Ovary (tissue), 9 donors: ENCODE results near the gene SHC1. TPM values are rescaled to one million over a fixed set of nuclear protein-coding genes. Genes with fewer than 3 reads are reported as not detected.

Source experiments
- DNase-seq, 5 donors: peaks; one replicate each; pipeline ENCODE4 v3.0.0-alpha.2; 2019 to 2020
- H3K27ac ChIP-seq, 2 donors: fragments of 200-600 bp; one replicate each; pipeline versions ENCODE4 v1.5.1 to v1.8.0; 2019 to 2022
- H3K27me3 ChIP-seq: fragments of 200-600 bp; one replicate; pipeline ENCODE4 v1.8.0; 2022
- H3K36me3 ChIP-seq: fragments of 200-600 bp; sonication (generic); one replicate; pipeline ENCODE4 v1.5.1; 2019
- H3K4me1 ChIP-seq: one replicate; pipeline ENCODE4 v1.8.1; 2013; ENCODE audit warnings: mild to moderate bottlenecking, moderate library complexity; ENCODE audit not compliant: insufficient read depth
- H3K4me3 ChIP-seq: fragments of 200-600 bp; sonication (generic); one replicate; pipeline ENCODE4 v1.5.1; 2017
- H3K9me3 ChIP-seq, 2 donors: fragments of 200-600 bp in 1 of 2; sonication (generic) in 1 of 2; one replicate each; pipeline versions ENCODE4 v1.5.1 to v1.8.1; 2013 to 2019; ENCODE audit warnings: mild to moderate bottlenecking in 1 of 2, moderate library complexity in 1 of 2
- CTCF ChIP-seq, 3 donors: fragments of 450-650 bp in 2 of 3; fragments of 200-600 bp in 1 of 3; IDR thresholded peaks; one replicate each; pipeline versions ENCODE4 v1.5.1 to v1.8.0; 2016 to 2022; ENCODE audit warnings: antibody characterized with exemption in 3 of 3, mild to moderate bottlenecking in 1 of 3
- EP300 ChIP-seq: sonication (generic); formaldehyde crosslinking; IDR thresholded peaks from one replicate; pipeline ENCODE4 v1.6.1; 2017; ENCODE audit warnings: antibody characterized with exemption
- POLR2A ChIP-seq: fragments of 450-650 bp; IDR thresholded peaks from one replicate; pipeline ENCODE4 v1.6.1; 2017; ENCODE audit warnings: antibody characterized with exemption, mild to moderate bottlenecking, moderate library complexity
- WGBS, 3 donors: extraction: QIAGEN DNeasy Blood & Tissue Kit in 1 of 3; methylation state at CpG; one replicate each; pipeline versions ENCODE4 v1.1.5 to v1.1.7; 2013 to 2017; 5-methylcytosine and 5-hydroxymethylcytosine counted together
- intact Hi-C, 4 donors: fragments of 100-400 bp; cut with DNase I; formaldehyde crosslinking; loops; one replicate each; pipeline versions ENCODE4 v1.11.0 to v1.15.1; 2022 to 2023
- polyA plus RNA-seq, 2 donors: library from polyadenylated mRNA; stranded (reverse); fragments of 200-250 nt in 1 of 2; fragments of 350-450 nt in 1 of 2; fragmentation: Illumina TruSeq in 1 of 2; extraction: RNeasy Lipid Tissue Mini Kit (QIAGEN cat#74804) in 1 of 2; gene quantifications; one replicate each; pipeline ENCODE4 v1.2.3, GENCODE V29; 2013 to 2014
- total RNA-seq, 7 donors: library from RNA; depleted of rRNA in 2 of 7; stranded (reverse); fragments of >200 nt in 2 of 7; fragmentation: NEBNext Ultra II Directional in 3 of 7; extraction: Animal tissue kit (Norgen Biotek cat#: 25700) in 3 of 7; gene quantifications; one replicate each; pipeline versions ENCODE4 v1.1.0 to v1.2.4, GENCODE V29; 2016 to 2023
- donor health status: DM: no; HTN: no; CAD: no; lungs with moderate emphysema.
- donor health status: DM: no; HTN: no; CAD: no.
- donor health status: Bipolar disorder and iron deficiency.
- donor health status: DM: yes; HTN: yes; CAD: no.
- donor health status: DM: no; HTN: no; CAD: no.
- donor health status: DM: yes; HTN: yes; CAD: no.

Gene SHC1
- total and polyA plus RNA-seq, 9 donors = 36.8 to 183 (median 80.0) TPM

GRCh38 chr1:154972517-154973343 is 2.2 kb upstream of the SHC1 start:
- peak overlapping the region; percentile 54 to 98 for H3K27ac ChIP-seq
- WGBS, 3 donors = 26 to 36% (median 29%) methylated on average over 18 of the region's 18 CpGs
- H3K9me3 ChIP-seq = no peaks in the 10 kb centered on the region
- intact Hi-C loops = loop anchor here in 1 of 4 donors (5.0 kb wide), 1 partner anchor 80 kb away; the partner anchor contains the start of gene ADAM15
- H3K27me3 ChIP-seq = no peaks in the 10 kb centered on the region
- DNase-seq = peak in 4 of 5 donors; percentile 58 to 68 (median 66)
- no peak for TF ChIP-seq POLR2A
- TF ChIP-seq EP300 = no peak
- TF ChIP-seq CTCF (IDR thresholded peaks at IDR 0.05) = no peak
- peak overlapping the region; percentile 77 for H3K4me3 ChIP-seq
- peaks cover 12% of the 10 kb centered on the region for H3K4me1 ChIP-seq
- H3K36me3 ChIP-seq = no peaks in the 10 kb centered on the region

GRCh38 chr1:154972213-154972516 is 1.6 kb upstream of the SHC1 start:
- no peak for DNase-seq
- no peaks in the 10 kb centered on the region for H3K36me3 ChIP-seq
- TF ChIP-seq EP300 = no peak
- no peak for TF ChIP-seq POLR2A
- TF ChIP-seq CTCF (IDR thresholded peaks at IDR 0.05) = no peak
- H3K27me3 ChIP-seq = no peaks in the 10 kb centered on the region
- whole genome bisulfite sequencing, 3 donors = 54 to 68% (median 59%) methylated on average over 3 of the region's 3 CpGs
- peak overlapping the region; percentile 54 to 98 for H3K27ac ChIP-seq
- H3K4me1 ChIP-seq = peaks cover 12% of the 10 kb centered on the region
- intact Hi-C loops = loop anchor here in 1 of 4 donors (5.0 kb wide), 1 partner anchor 80 kb away; the partner anchor contains the start of gene ADAM15
- H3K9me3 ChIP-seq = no peaks in the 10 kb centered on the region
- no peak overlapping the region for H3K4me3 ChIP-seq

GRCh38 chr1:154971341-154971998 is 923 bp upstream of the SHC1 start:
- Histone ChIP-seq H3K27me3 (no peaks in the 10 kb centered on the region), H3K4me3 (peak overlapping the region; percentile 52), H3K36me3 (no peaks in the 10 kb centered on the region), H3K4me1 (peaks cover 12% of the 10 kb centered on the region), H3K9me3 (no peaks in the 10 kb centered on the region), H3K27ac (peak overlapping the region; percentile 87 to 98)
- DNase-seq = peak in 4 of 5 donors; percentile 48 to 70 (median 60)
- TF ChIP-seq POLR2A (no peak), CTCF (IDR thresholded peaks at IDR 0.05) (no peak), EP300 (no peak)
- WGBS, 3 donors = 46 to 59% (median 53%) methylated on average over 10 of the region's 10 CpGs
- intact Hi-C loops = loop anchor here in 1 of 4 donors (5.0 kb wide), 1 partner anchor 81 kb away; the partner anchor contains the start of gene ADAM15

GRCh38 chr1:154969860-154970452 is 591 bp downstream of the SHC1 start:
- WGBS, 3 donors = 3 to 13% (median 7%) methylated on average over 22 of the region's 22 CpGs
- Histone ChIP-seq H3K27me3 (no peaks in the 10 kb centered on the region), H3K27ac (peak overlapping the region; percentile 87 to 98), H3K9me3 (no peaks in the 10 kb centered on the region), H3K4me3 (peak overlapping the region; percentile 52), H3K4me1 (peaks cover 12% of the 10 kb centered on the region), H3K36me3 (no peaks in the 10 kb centered on the region)
- intact Hi-C loops = loop anchor here in 1 of 4 donors (5.0 kb wide), 1 partner anchor 82 kb away; the partner anchor contains the start of gene ADAM15
- no peak for TF ChIP-seq EP300
- TF ChIP-seq POLR2A = no peak
- no peak for TF ChIP-seq CTCF (IDR thresholded peaks at IDR 0.05)
- peak; percentile 60 to 82 (median 75) for DNase-seq
